ENCODE results near the gene KLHL3.

DNA sequence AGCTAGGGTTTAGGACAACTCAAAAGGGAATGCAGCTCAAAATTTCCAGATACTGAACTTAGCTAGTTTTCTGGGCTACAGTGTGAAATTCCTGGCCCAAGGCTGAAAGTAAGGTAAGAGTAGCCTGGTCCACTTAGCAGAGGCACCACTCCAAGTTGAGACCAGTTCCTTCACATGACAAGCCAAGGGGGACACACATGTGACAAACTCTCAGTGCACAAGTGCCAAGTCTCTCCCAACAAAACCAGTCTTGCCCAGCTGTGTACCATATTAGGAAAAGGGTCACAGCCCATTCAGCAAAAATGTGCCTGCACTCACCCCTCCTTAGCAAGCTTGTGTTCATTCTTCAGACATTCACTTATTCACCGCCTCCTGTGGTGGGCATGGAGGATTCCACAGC, 27.8 kb downstream of the KLHL3 start:
- TF ChIP-seq, protein P1, sequence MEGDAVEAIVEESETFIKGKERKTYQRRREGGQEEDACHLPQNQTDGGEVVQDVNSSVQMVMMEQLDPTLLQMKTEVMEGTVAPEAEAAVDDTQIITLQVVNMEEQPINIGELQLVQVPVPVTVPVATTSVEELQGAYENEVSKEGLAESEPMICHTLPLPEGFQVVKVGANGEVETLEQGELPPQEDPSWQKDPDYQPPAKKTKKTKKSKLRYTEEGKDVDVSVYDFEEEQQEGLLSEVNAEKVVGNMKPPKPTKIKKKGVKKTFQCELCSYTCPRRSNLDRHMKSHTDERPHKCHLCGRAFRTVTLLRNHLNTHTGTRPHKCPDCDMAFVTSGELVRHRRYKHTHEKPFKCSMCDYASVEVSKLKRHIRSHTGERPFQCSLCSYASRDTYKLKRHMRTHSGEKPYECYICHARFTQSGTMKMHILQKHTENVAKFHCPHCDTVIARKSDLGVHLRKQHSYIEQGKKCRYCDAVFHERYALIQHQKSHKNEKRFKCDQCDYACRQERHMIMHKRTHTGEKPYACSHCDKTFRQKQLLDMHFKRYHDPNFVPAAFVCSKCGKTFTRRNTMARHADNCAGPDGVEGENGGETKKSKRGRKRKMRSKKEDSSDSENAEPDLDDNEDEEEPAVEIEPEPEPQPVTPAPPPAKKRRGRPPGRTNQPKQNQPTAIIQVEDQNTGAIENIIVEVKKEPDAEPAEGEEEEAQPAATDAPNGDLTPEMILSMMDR (IDR thresholded peaks at IDR 0.05; ENCODE audit: low read depth, low read length, missing input control) = no peak
- no peak for TF ChIP-seq TAF1 (conservative IDR thresholded peaks at IDR 0.05)
- TF ChIP-seq, protein P2, sequence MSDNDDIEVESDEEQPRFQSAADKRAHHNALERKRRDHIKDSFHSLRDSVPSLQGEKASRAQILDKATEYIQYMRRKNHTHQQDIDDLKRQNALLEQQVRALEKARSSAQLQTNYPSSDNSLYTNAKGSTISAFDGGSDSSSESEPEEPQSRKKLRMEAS (IDR thresholded peaks at IDR 0.05) = no peak

All from liver (tissue), 3 donors.